Stimulated activated CD8-positive, alpha-beta memory T cell treated with anti-CD3 and anti-CD28 coated beads, Interleukin-12 subunit alpha, Interleukin-12 subunit beta, amount 100 ng/mL, for 24 hours (primary cell): ENCODE data around the gene SETD5.
A peak's percentile ranks its signal among the peaks of the same experiment; 100 is the strongest.

Experiments used
- DNase-seq: peaks from one replicate; pipeline ENCODE4 v3.0.0-alpha.2; 2020; ENCODE audit errors: extremely low read depth

SETD5 gene

GRCh38 chr3:9387322-9387655 is 10.1 kb upstream of the SETD5 start:
- DNase-seq = no peak

- DNase-seq = no peak
Measured at GRCh38 chr3:9388142-9388541, 9.3 kb upstream of the SETD5 start.

GRCh38 chr3:9388562-9389272 is 8.7 kb upstream of the SETD5 start:
- DNase-seq = no peak

- no peak for DNase-seq
Measured at GRCh38 chr3:9390265-9390888, 7.0 kb upstream of the SETD5 start.

GRCh38 chr3:9392041-9392440 is 5.4 kb upstream of the SETD5 start:
- no peak for DNase-seq

- DNase-seq = no peak
Measured at GRCh38 chr3:9395570-9396300, 1.7 kb upstream of the SETD5 start.

GRCh38 chr3:9396301-9396631 is 1.1 kb upstream of the SETD5 start:
- DNase-seq = peak; percentile 56

GRCh38 chr3:9396632-9397331 is 633 bp upstream of the SETD5 start:
- peak; percentile 93 for DNase-seq

- DNase-seq = no peak
Measured at GRCh38 chr3:9397906-9398699, 688 bp downstream of the SETD5 start.

- DNase-seq = no peak
Measured at GRCh38 chr3:9398700-9399336, 1.4 kb downstream of the SETD5 start.

GRCh38 chr3:9399337-9399703 is 1.9 kb downstream of the SETD5 start:
- DNase-seq = no peak

- no peak for DNase-seq
Measured at GRCh38 chr3:9399746-9400145, 2.3 kb downstream of the SETD5 start.

GRCh38 chr3:9400616-9401015 is 3.2 kb downstream of the SETD5 start:
- DNase-seq = no peak

- DNase-seq = no peak
Measured at GRCh38 chr3:9401986-9402385, 4.6 kb downstream of the SETD5 start.

GRCh38 chr3:9402410-9403228 is 5.2 kb downstream of the SETD5 start:
- DNase-seq = no peak

- DNase-seq = no peak
Measured at GRCh38 chr3:9403463-9403862, 6.0 kb downstream of the SETD5 start.

- no peak for DNase-seq
Measured at GRCh38 chr3:9404680-9405079, 7.3 kb downstream of the SETD5 start.

GRCh38 chr3:9405756-9406155 is 8.3 kb downstream of the SETD5 start:
- no peak for DNase-seq

- no peak for DNase-seq
Measured at GRCh38 chr3:9406856-9407626, 9.6 kb downstream of the SETD5 start.

- no peak for DNase-seq
Measured at GRCh38 chr3:9408061-9408460, 10.6 kb downstream of the SETD5 start.
